Measurements from ENCODE around the gene RAB31.

DNA sequence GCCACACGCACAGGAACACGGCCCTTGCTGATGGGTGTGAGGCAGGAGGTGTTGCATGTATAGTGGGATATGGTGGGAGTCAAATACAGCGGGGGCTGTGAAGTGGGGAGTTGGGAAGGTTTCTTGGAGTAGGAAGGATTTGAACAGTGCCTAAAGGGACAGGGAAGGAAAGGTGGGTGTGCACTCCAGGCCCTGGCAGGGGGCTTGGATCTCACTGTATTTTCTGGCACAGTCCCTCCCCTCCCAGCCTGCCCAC is 6.9 kb downstream of the RAB31 start:
- no peak for TF ChIP-seq CTCF (IDR thresholded peaks at IDR 0.05)
- no peak for TF ChIP-seq POLR2A (IDR thresholded peaks at IDR 0.05)

All from upper lobe of left lung (tissue), 4 donors.